Right lobe of liver (tissue), 6 donors: ENCODE measurements around the gene ZC3H13. TPM values are rescaled to one million over a fixed set of nuclear protein-coding genes. Genes with fewer than 3 reads are reported as not detected.

Experiments used
- ATAC-seq, 4 donors: fragments of 200-7000 bp; cut with Tn5 transposase; one replicate each; pipeline ENCODE4 v1.9.1; 2020; ENCODE audit warnings: mild to moderate bottlenecking in 4 of 4, moderate library complexity in 4 of 4
- DNase-seq, 3 donors: peaks; one replicate each; pipeline ENCODE4 v3.0.0-alpha.2; 2020
- H3K27ac ChIP-seq, 3 donors: fragments of 200-600 bp; one replicate each; pipeline ENCODE4 v1.8.0; 2022
- H3K27me3 ChIP-seq, 2 donors: fragments of 200-600 bp; one replicate each; pipeline ENCODE4 v1.8.0; 2022
- H3K36me3 ChIP-seq, 4 donors: fragments of 200-600 bp; sonication (generic) in 1 of 4; one replicate each; pipeline versions ENCODE4 v1.5.1 to v1.8.0; 2017 to 2022; ENCODE audit warnings: control low read depth in 1 of 4
- H3K4me1 ChIP-seq, 4 donors: fragments of 200-600 bp; sonication (generic) in 1 of 4; one replicate each; pipeline versions ENCODE4 v1.5.1 to v1.8.0; 2017 to 2022; ENCODE audit warnings: control low read depth in 1 of 4
- H3K4me3 ChIP-seq, 3 donors: fragments of 200-600 bp; one replicate each; pipeline ENCODE4 v1.8.0; 2022
- H3K9me3 ChIP-seq, 4 donors: fragments of 200-600 bp; sonication (generic) in 1 of 4; one replicate each; pipeline versions ENCODE4 v1.5.1 to v1.8.0; 2017 to 2022; ENCODE audit warnings: control low read depth in 1 of 4
- CTCF ChIP-seq, 4 donors: fragments of 200-600 bp in 3 of 4; fragments of 450-650 bp in 1 of 4; IDR thresholded peaks; one replicate each; pipeline versions ENCODE4 v1.5.1 to v1.8.0; 2016 to 2022; ENCODE audit warnings: antibody characterized with exemption in 4 of 4, mild to moderate bottlenecking in 2 of 4
- POLR2A ChIP-seq: fragments of 450-650 bp; IDR thresholded peaks from one replicate; pipeline ENCODE4 v1.6.1; 2017; ENCODE audit warnings: antibody characterized with exemption, mild to moderate bottlenecking
- WGBS: methylation state at CpG from one replicate; pipeline ENCODE4 v1.1.6; 2018; ENCODE audit warnings: low coverage, low lambda C conversion rate; ENCODE audit not compliant: insufficient coverage; ENCODE audit errors: missing lambda C conversion rate; 5-methylcytosine and 5-hydroxymethylcytosine counted together
- intact Hi-C, 2 donors: fragments of 100-400 bp; cut with DNase I; formaldehyde crosslinking; loops; one replicate each; pipeline versions ENCODE4 v1.11.2 to v1.14.1; 2022
- total RNA-seq, 6 experiments: library from RNA; depleted of rRNA in 2 of 6; stranded (reverse); fragments of >200 nt in 2 of 6; fragmentation: NEBNext Ultra II Directional in 3 of 6; extraction: Animal tissue kit (Norgen Biotek cat#: 25700) in 3 of 6; gene quantifications; one replicate each; pipeline versions ENCODE4 v1.1.0 to v1.2.4, GENCODE V29; 2016 to 2023
- donor health status: DM: no; HTN: yes; CAD: no.
- donor health status: DM: no; HTN: no; CAD: no.
- donor health status: DM: no; HTN: no; CAD: no.
- donor health status: DM: no; HTN: yes; CAD: no.
- donor health status: DM: no; HTN: yes; CAD: no.

Gene ZC3H13
- total RNA-seq, 6 experiments from 2014 or later = 20.3 to 52.8 (median 50.3) TPM

- DNase-seq = no peak
- intact Hi-C loops = no loop called here
- H3K36me3 ChIP-seq = no peaks in the 10 kb centered on the region
- no peaks in the 10 kb centered on the region for H3K9me3 ChIP-seq
- no peak overlapping the region for H3K4me3 ChIP-seq
- no peak overlapping the region for H3K27ac ChIP-seq
- no peaks in the 10 kb centered on the region for H3K4me1 ChIP-seq
- ATAC-seq = no peak
- no peaks in the 10 kb centered on the region for H3K27me3 ChIP-seq
- no peak for TF ChIP-seq POLR2A
- no peak for TF ChIP-seq CTCF (IDR thresholded peaks at IDR 0.05)
- 53% methylated on average over 2 of the region's 2 CpGs for WGBS
These were observed 109.4 kb downstream of the ZC3H13 start for GRCh38 chr13:45943120-45943519.

DNA sequence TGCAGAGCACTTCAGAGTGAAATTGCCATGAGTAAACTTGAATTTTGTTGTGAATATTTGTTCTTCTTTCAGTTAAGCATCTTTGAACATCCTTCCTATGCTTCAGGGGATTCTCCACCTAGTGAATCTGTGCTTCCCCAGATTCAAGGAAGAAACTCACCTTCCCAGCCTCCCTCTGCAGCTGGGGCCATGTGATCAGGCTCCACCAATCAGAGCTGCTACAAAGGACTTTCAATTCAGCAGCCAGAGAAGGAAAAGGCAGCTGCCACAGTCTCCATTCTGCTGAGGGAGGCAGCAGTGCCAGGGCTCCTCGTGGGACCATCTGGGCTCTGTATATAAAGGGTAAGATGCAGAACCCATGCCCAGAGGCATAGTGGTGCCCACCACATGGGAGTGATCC, 111.3 kb downstream of the ZC3H13 start:
- Histone ChIP-seq H3K36me3 (no peaks in the 10 kb centered on the region), H3K4me1 (no peaks in the 10 kb centered on the region), H3K27me3 (no peaks in the 10 kb centered on the region), H3K27ac (no peak overlapping the region), H3K4me3 (no peak overlapping the region), H3K9me3 (no peaks in the 10 kb centered on the region)
- WGBS = no CpG with 5 or more reads among the region's 1 CpG
- ATAC-seq = no peak
- TF ChIP-seq POLR2A (no peak), CTCF (IDR thresholded peaks at IDR 0.05) (no peak)
- intact Hi-C loops = no loop called here
- DNase-seq = no peak

DNA sequence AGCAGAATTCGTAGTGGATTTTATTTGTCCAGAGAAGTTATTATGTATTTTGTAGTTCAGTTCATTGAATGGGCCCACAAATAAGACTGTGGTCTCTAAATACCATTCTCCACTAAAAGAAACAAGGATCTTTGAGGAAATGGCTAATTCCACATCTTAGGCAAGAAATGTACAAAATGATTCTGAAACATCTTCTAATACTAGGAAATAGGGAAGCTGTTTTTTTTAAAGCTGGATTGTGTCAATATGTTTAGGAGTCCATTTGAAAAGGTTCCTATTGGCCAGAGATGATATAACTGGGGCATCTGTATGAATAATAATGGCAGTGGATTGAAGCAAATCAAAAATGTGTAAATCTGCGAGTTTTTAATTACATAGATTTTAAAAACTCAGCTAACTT, 112.5 kb downstream of the ZC3H13 start:
- H3K27ac ChIP-seq = no peak overlapping the region
- intact Hi-C loops = no loop called here
- no peak overlapping the region for H3K4me3 ChIP-seq
- no peaks in the 10 kb centered on the region for H3K9me3 ChIP-seq
- H3K27me3 ChIP-seq = no peaks in the 10 kb centered on the region
- ATAC-seq (no peak), DNase-seq (no peak)
- WGBS = 72% methylated on average over 2 of the region's 2 CpGs
- H3K4me1 ChIP-seq = no peaks in the 10 kb centered on the region
- TF ChIP-seq POLR2A = no peak
- TF ChIP-seq CTCF (IDR thresholded peaks at IDR 0.05) = no peak
- no peaks in the 10 kb centered on the region for H3K36me3 ChIP-seq

- no peak overlapping the region for H3K4me3 ChIP-seq
- TF ChIP-seq CTCF (IDR thresholded peaks at IDR 0.05) (no peak), POLR2A (no peak)
- ATAC-seq (peak in 1 of 4 donors; percentile 29), DNase-seq (no peak)
- H3K27ac ChIP-seq = no peak overlapping the region
- H3K27me3 ChIP-seq = no peaks in the 10 kb centered on the region
- H3K4me1 ChIP-seq = no peaks in the 10 kb centered on the region
- no peaks in the 10 kb centered on the region for H3K9me3 ChIP-seq
- intact Hi-C loops = no loop called here
- WGBS = 31% methylated on average over 4 of the region's 4 CpGs
- H3K36me3 ChIP-seq = no peaks in the 10 kb centered on the region
These were observed 115.9 kb downstream of the ZC3H13 start for GRCh38 chr13:45936621-45937020.

GRCh38 chr13:45934283-45934682, 118.3 kb downstream of the ZC3H13 start:
- no peaks in the 10 kb centered on the region for H3K36me3 ChIP-seq
- 68% methylated on average over 4 of the region's 5 CpGs for whole genome bisulfite sequencing
- H3K4me1 ChIP-seq = no peaks in the 10 kb centered on the region
- TF ChIP-seq CTCF (IDR thresholded peaks at IDR 0.05) (no peak), POLR2A (no peak)
- no peak overlapping the region for H3K27ac ChIP-seq
- DNase-seq (no peak), ATAC-seq (peak in 1 of 4 donors; percentile 21)
- intact Hi-C loops = no loop called here
- H3K4me3 ChIP-seq = no peak overlapping the region
- H3K9me3 ChIP-seq = no peaks in the 10 kb centered on the region
- no peaks in the 10 kb centered on the region for H3K27me3 ChIP-seq
